HepG2 (cell line): ENCODE results near the gene NODAL. TPM values are rescaled to one million over a fixed set of nuclear protein-coding genes. Genes with fewer than 3 reads are reported as not detected.

Experiments
- CCAR2 ChIP-seq: fragments of 200-400 bp; formaldehyde crosslinking; optimal IDR thresholded peaks from 2 replicates; pipeline ENCODE3; 2018; ENCODE audit warnings: low read depth, mild to moderate bottlenecking, low read length, moderate library complexity
- GABPB1 ChIP-seq: IDR thresholded peaks from 2 replicates; pipeline ENCODE4 v1.6.1; 2016; ENCODE audit warnings: mild to moderate bottlenecking, missing genetic modification reagents, moderate library complexity, missing compliant biosample characterization
- GTF2F1 ChIP-seq: fragments of 150-350 bp; IDR thresholded peaks from 2 replicates; pipeline ENCODE4 v1.6.1; 2014; ENCODE audit warnings: low read length
- MAZ ChIP-seq, 2 experiments: sonication (generic) in 1 of 2; formaldehyde crosslinking in 1 of 2; IDR thresholded peaks; 2 replicates each; pipeline versions ENCODE4 v1.5.0 to v1.6.1; 2012 to 2020; ENCODE audit warnings: low read depth in 2 of 2, mild to moderate bottlenecking in 2 of 2, borderline replicate concordance in 1 of 2, improper control_type of control experiment in 1 of 2, low read length in 1 of 2, missing genetic modification reagents in 1 of 2, moderate library complexity in 1 of 2
- MEF2D ChIP-seq: sonication (generic); formaldehyde crosslinking; IDR thresholded peaks from 2 replicates; pipeline ENCODE4 v1.5.1; 2020; ENCODE audit warnings: mild to moderate bottlenecking, missing genetic modification reagents
- SOX13 ChIP-seq, 3 experiments: fragments of 450-650 bp in 1 of 3; sonication (generic) in 1 of 3; formaldehyde crosslinking in 1 of 3; IDR thresholded peaks in 2 of 3; conservative IDR thresholded peaks in 1 of 3; 2 replicates each; pipeline versions ENCODE4 v1.5.0 to v1.6.1; 2016 to 2020; ENCODE audit warnings: antibody characterized with exemption in 1 of 3, mild to moderate bottlenecking in 1 of 3, missing compliant biosample characterization in 1 of 3, missing genetic modification reagents in 1 of 3, moderate library complexity in 1 of 3
- ZBTB21 ChIP-seq: sonication (generic); formaldehyde crosslinking; IDR thresholded peaks from 2 replicates; pipeline ENCODE4 v1.4.0; 2020; ENCODE audit warnings: missing genetic modification reagents
- ZNF782 ChIP-seq: sonication (generic); formaldehyde crosslinking; IDR thresholded peaks from 2 replicates; pipeline ENCODE4 v1.4.0; 2020; ENCODE audit warnings: missing genetic modification reagents, mild to moderate bottlenecking, borderline replicate concordance
- polyA plus RNA-seq, 8 experiments: library from polyadenylated mRNA; depleted of rRNA in 3 of 8; stranded (reverse) in 7 of 8; unstranded in 1 of 8; fragments of >200 nt; fragmentation: Illumina TruSeq in 4 of 8; extraction: Trizol in 4 of 8; gene quantifications; 2 replicates each; pipeline versions ENCODE4 v1.2.1 to v1.2.3, GENCODE V29; 2011 to 2016; ENCODE audit warnings: low read depth in 4 of 8, missing spikeins in 1 of 8, mixed read lengths in 1 of 8; ENCODE audit not compliant: insufficient read depth in 1 of 8
- total RNA-seq, 5 experiments: library from RNA; depleted of rRNA; stranded (reverse); fragments of >200 nt; fragmentation: Illumina TruSeq; extraction: Trizol; gene quantifications; 2 replicates each; pipeline ENCODE4 v1.2.3, GENCODE V29; 2016; ENCODE audit warnings: low read depth in 1 of 5
- TF ChIP-seq, protein P1 (sequence below): sonication (generic); formaldehyde crosslinking; IDR thresholded peaks from one replicate; pipeline ENCODE4 v1.5.1; 2020; ENCODE audit warnings: mild to moderate bottlenecking, missing genetic modification reagents; ENCODE audit errors: not compliant biosample characterization
- TF ChIP-seq, protein P2 (sequence below): fragments of 450-650 bp; IDR thresholded peaks from 2 replicates; pipeline ENCODE4 v1.6.1; 2017

NODAL gene
- total and polyA plus RNA-seq, 2 of the 13 experiments (the other 11 are each of a cell fraction or from before 2014, with no cell fraction given): not detected

DNA sequence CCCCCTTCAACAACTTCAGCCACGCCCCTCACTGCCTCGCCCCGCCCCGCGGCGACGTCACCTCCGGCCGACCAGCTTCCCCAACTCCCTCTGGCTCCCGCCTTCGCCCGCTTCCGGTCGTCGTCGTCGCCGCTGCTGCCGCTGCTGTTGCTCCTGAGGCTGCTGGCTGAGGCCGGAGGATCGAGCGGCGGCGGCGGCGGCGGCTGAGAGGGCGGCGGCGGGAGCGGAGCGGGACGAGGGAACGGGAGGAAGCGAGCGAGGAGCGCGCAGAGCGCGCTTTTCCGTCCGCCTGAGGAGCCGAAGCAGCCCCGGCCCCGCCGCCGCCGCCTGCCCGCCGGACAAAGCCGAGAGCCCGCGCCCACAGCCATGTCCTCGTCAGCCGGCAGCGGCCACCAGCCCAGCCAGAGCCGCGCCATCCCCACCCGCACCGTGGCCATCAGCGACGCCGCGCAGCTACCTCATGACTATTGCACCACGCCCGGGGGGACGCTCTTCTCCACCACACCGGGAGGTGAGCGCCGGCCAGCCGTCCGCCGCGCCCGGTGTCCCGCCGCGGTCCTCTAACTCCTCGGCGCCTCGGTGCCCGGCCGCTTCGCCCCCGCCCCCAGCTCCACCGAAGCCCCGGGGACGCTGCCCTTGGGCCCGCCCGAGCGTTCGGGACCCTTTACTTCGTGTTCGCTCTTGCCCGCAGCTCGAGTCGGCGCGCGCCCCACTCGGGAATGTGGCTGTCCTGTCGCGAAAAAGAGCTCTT, 37.3 kb downstream of the NODAL start, which contains the start of gene EIF4EBP2 (continued):
- TF ChIP-seq SOX13 (IDR thresholded peaks at IDR 0.05) (no peak), SOX13 (CRISPR knock-in tag; conservative IDR thresholded peaks at IDR 0.05 in 1 of 2, IDR thresholded peaks at IDR 0.05 in 1 of 2) (peak in 1 of 2 experiments; percentile 44; a peak in 1 of 4 replicates), MAZ (IDR thresholded peaks at IDR 0.05; ENCODE audit: borderline replicate concordance, low read depth, low read length) (peak; percentile 72), MAZ (CRISPR knock-in tag; IDR thresholded peaks at IDR 0.05; ENCODE audit: low read depth) (peak; percentile 91), ZBTB21 (CRISPR knock-in tag) (no peak), GTF2F1 (no peak), GABPB1 (CRISPR knock-in tag) (peak; percentile 96), ZNF782 (CRISPR knock-in tag) (no peak), MEF2D (CRISPR knock-in tag) (0 out of 2 replicates have a peak, but pooled peaks have one; percentile 23), CCAR2 (no peak)
- TF ChIP-seq, protein P1, sequence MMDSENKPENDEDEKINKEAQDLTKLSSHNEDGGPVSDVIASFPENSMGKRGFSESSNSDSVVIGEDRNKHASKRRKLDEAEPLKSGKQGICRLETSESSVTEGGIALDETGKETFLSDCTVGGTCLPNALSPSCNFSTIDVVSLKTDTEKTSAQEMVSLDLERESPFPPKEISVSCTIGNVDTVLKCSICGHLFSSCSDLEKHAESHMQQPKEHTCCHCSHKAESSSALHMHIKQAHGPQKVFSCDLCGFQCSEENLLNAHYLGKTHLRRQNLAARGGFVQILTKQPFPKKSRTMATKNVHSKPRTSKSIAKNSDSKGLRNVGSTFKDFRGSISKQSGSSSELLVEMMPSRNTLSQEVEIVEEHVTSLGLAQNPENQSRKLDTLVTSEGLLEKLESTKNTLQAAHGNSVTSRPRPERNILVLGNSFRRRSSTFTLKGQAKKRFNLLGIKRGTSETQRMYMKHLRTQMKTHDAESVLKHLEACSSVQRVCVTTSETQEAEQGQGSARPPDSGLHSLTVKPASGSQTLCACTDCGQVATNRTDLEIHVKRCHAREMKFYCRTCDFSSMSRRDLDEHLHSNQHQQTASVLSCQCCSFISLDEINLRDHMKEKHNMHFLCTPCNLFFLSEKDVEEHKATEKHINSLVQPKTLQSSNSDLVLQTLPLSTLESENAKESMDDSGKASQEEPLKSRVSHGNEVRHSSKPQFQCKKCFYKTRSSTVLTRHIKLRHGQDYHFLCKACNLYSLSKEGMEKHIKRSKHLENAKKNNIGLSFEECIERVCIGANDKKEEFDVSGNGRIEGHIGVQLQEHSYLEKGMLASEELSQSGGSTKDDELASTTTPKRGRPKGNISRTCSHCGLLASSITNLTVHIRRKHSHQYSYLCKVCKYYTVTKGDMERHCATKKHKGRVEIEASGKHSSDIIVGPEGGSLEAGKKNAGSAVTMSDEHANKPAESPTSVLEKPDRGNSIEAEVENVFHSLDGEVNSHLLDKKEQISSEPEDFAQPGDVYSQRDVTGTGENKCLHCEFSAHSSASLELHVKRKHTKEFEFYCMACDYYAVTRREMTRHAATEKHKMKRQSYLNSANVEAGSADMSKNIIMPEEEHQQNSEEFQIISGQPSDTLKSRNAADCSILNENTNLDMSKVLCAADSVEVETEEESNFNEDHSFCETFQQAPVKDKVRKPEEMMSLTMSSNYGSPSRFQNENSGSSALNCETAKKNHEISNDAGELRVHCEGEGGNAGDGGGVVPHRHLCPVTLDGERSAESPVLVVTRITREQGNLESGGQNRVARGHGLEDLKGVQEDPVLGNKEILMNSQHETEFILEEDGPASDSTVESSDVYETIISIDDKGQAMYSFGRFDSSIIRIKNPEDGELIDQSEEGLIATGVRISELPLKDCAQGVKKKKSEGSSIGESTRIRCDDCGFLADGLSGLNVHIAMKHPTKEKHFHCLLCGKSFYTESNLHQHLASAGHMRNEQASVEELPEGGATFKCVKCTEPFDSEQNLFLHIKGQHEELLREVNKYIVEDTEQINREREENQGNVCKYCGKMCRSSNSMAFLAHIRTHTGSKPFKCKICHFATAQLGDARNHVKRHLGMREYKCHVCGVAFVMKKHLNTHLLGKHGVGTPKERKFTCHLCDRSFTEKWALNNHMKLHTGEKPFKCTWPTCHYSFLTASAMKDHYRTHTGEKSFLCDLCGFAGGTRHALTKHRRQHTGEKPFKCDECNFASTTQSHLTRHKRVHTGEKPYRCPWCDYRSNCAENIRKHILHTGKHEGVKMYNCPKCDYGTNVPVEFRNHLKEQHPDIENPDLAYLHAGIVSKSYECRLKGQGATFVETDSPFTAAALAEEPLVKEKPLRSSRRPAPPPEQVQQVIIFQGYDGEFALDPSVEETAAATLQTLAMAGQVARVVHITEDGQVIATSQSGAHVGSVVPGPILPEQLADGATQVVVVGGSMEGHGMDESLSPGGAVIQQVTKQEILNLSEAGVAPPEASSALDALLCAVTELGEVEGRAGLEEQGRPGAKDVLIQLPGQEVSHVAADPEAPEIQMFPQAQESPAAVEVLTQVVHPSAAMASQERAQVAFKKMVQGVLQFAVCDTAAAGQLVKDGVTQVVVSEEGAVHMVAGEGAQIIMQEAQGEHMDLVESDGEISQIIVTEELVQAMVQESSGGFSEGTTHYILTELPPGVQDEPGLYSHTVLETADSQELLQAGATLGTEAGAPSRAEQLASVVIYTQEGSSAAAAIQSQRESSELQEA: no peak
- TF ChIP-seq, protein P2, sequence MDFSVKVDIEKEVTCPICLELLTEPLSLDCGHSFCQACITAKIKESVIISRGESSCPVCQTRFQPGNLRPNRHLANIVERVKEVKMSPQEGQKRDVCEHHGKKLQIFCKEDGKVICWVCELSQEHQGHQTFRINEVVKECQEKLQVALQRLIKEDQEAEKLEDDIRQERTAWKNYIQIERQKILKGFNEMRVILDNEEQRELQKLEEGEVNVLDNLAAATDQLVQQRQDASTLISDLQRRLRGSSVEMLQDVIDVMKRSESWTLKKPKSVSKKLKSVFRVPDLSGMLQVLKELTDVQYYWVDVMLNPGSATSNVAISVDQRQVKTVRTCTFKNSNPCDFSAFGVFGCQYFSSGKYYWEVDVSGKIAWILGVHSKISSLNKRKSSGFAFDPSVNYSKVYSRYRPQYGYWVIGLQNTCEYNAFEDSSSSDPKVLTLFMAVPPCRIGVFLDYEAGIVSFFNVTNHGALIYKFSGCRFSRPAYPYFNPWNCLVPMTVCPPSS: no peak
